Left ventricle myocardium inferior (tissue), 1 donor: ENCODE results near the gene GRPEL1. TPM values are rescaled to one million over a fixed set of nuclear protein-coding genes. Genes with fewer than 3 reads are reported as not detected.

ENCODE experiments used
- DNase-seq: peaks from one replicate; pipeline ENCODE4 v3.0.0-alpha.2; 2020
- H3K27ac ChIP-seq: fragments of 200-600 bp; replicated peaks from 2 replicates; pipeline ENCODE4 v1.8.0; 2021
- H3K27me3 ChIP-seq: fragments of 200-600 bp; 2 replicates; pipeline ENCODE4 v1.8.0; 2021; ENCODE audit warnings: low read depth
- H3K36me3 ChIP-seq: fragments of 200-600 bp; 2 replicates; pipeline ENCODE4 v1.8.0; 2021
- H3K4me1 ChIP-seq: fragments of 200-600 bp; 2 replicates; pipeline ENCODE4 v1.8.0; 2021
- H3K4me3 ChIP-seq: fragments of 200-600 bp; 2 replicates; pipeline ENCODE4 v1.8.0; 2021; ENCODE audit warnings: mild to moderate bottlenecking, moderate library complexity
- H3K9me3 ChIP-seq: fragments of 200-600 bp; replicated peaks from 2 replicates; pipeline ENCODE4 v1.8.0; 2021
- CTCF ChIP-seq: fragments of 200-600 bp; IDR thresholded peaks from 2 replicates; pipeline ENCODE4 v1.8.0; 2021; ENCODE audit warnings: antibody characterized with exemption, mild to moderate bottlenecking, borderline replicate concordance
- intact Hi-C: fragments of 100-400 bp; cut with micrococcal nuclease; formaldehyde crosslinking; loops from one replicate; pipeline ENCODE4 v1.11.0; 2022
- total RNA-seq: library from RNA; stranded (reverse); fragmentation: NEBNext Ultra II Directional; extraction: Animal tissue kit (Norgen Biotek cat#: 25700); gene quantifications from one replicate; pipeline ENCODE4 v1.2.1, GENCODE V29; 2021
- donor health status: DM: no; HTN: yes; CAD: no; lungs with severe emphysema.

Gene GRPEL1
- total RNA-seq, 1 donor from 2014 or later, result 58.2 TPM

GRCh38 chr4:7060346-7061150 lies 7.3 kb downstream of the GRPEL1 start:
- Histone ChIP-seq H3K4me3 (no peak overlapping the region), H3K27ac (no peak overlapping the region), H3K4me1 (peaks cover 22% of the 10 kb centered on the region), H3K9me3 (no peaks in the 10 kb centered on the region), H3K36me3 (peaks cover 75% of the 10 kb centered on the region), H3K27me3 (no peaks in the 10 kb centered on the region)
- no peak for TF ChIP-seq CTCF
- intact Hi-C loops, result no loop called here
- no peak for DNase-seq

GRCh38 chr4:7059662-7060061 lies 8.2 kb downstream of the GRPEL1 start:
- no peak for DNase-seq
- no peak overlapping the region for H3K4me3 ChIP-seq
- H3K4me1 ChIP-seq, result peaks cover 22% of the 10 kb centered on the region
- H3K9me3 ChIP-seq, result no peaks in the 10 kb centered on the region
- no peak for TF ChIP-seq CTCF
- peaks cover 84% of the 10 kb centered on the region for H3K36me3 ChIP-seq
- intact Hi-C loops, result loop anchor here (10.0 kb wide), 1 partner anchor 335 kb away; no protein-coding TSS in a partner anchor
- no peak overlapping the region for H3K27ac ChIP-seq
- H3K27me3 ChIP-seq, result no peaks in the 10 kb centered on the region

- Histone ChIP-seq H3K9me3 (no peaks in the 10 kb centered on the region), H3K27ac (no peak overlapping the region), H3K4me3 (no peak overlapping the region), H3K4me1 (peaks cover 21% of the 10 kb centered on the region), H3K36me3 (peaks cover 89% of the 10 kb centered on the region), H3K27me3 (no peaks in the 10 kb centered on the region)
- no peak for DNase-seq
- TF ChIP-seq CTCF, result no peak
- intact Hi-C loops, result loop anchor here (10.0 kb wide), 1 partner anchor 334 kb away; no protein-coding TSS in a partner anchor
These were observed 9.1 kb downstream of the GRPEL1 start for GRCh38 chr4:7058792-7059191.

GRCh38 chr4:7055990-7056325 lies 11.9 kb downstream of the GRPEL1 start:
- Histone ChIP-seq H3K36me3 (peaks cover 66% of the 10 kb centered on the region), H3K4me3 (no peak overlapping the region), H3K27me3 (no peaks in the 10 kb centered on the region), H3K9me3 (no peaks in the 10 kb centered on the region), H3K4me1 (peaks cover 50% of the 10 kb centered on the region), H3K27ac (no peak overlapping the region)
- intact Hi-C loops, result loop anchor here (10.0 kb wide), 1 partner anchor 331 kb away; no protein-coding TSS in a partner anchor
- TF ChIP-seq CTCF, result no peak
- no peak for DNase-seq

GRCh38 chr4:7055111-7055989 lies 12.5 kb downstream of the GRPEL1 start:
- no peak for DNase-seq
- H3K4me1 ChIP-seq, result peaks cover 56% of the 10 kb centered on the region
- H3K36me3 ChIP-seq, result peaks cover 60% of the 10 kb centered on the region
- no peaks in the 10 kb centered on the region for H3K27me3 ChIP-seq
- no peak for TF ChIP-seq CTCF
- peak overlapping the region; percentile 56 for H3K27ac ChIP-seq
- intact Hi-C loops, result loop anchor here (10.0 kb wide), 1 partner anchor 331 kb away; no protein-coding TSS in a partner anchor
- H3K9me3 ChIP-seq, result no peaks in the 10 kb centered on the region
- H3K4me3 ChIP-seq, result no peak overlapping the region
